GM19238 (cell line): Measurements from ENCODE around the gene CAPN7.
A peak's percentile ranks its signal among the peaks of the same experiment; 100 is the strongest.

ENCODE experiments used
- DNase-seq: peaks from one replicate; pipeline ENCODE4 v3.0.0; 2011; ENCODE audit warnings: low spot score; ENCODE audit not compliant: insufficient read length

Gene CAPN7

GRCh38 chr3:15246186-15246585 is 40.1 kb downstream of the CAPN7 start:
- no peak for DNase-seq

- DNase-seq = no peak
Measured at GRCh38 chr3:15253023-15253697, 47.1 kb downstream of the CAPN7 start.

- DNase-seq = no peak
Measured at GRCh38 chr3:15255215-15255614, 49.2 kb downstream of the CAPN7 start.

- no peak for DNase-seq
Measured at GRCh38 chr3:15256861-15257341, 50.9 kb downstream of the CAPN7 start.

GRCh38 chr3:15258720-15259119 is 52.7 kb downstream of the CAPN7 start:
- DNase-seq = no peak

- no peak for DNase-seq
Measured at GRCh38 chr3:15260531-15260930, 54.5 kb downstream of the CAPN7 start.

- no peak for DNase-seq
Measured at GRCh38 chr3:15261274-15261673, 55.2 kb downstream of the CAPN7 start.

GRCh38 chr3:15262021-15262420 is 56.0 kb downstream of the CAPN7 start:
- DNase-seq = no peak

GRCh38 chr3:15263120-15263519 is 57.1 kb downstream of the CAPN7 start:
- DNase-seq = no peak

GRCh38 chr3:15263926-15264325 is 57.9 kb downstream of the CAPN7 start:
- no peak for DNase-seq

GRCh38 chr3:15264486-15264885 is 58.4 kb downstream of the CAPN7 start:
- DNase-seq = no peak

GRCh38 chr3:15265655-15266509 is 59.8 kb downstream of the CAPN7 start:
- no peak for DNase-seq

GRCh38 chr3:15266510-15267376 is 60.7 kb downstream of the CAPN7 start:
- no peak for DNase-seq

- DNase-seq = no peak
Measured at GRCh38 chr3:15267502-15267901, 61.5 kb downstream of the CAPN7 start.

- peak; percentile 63 for DNase-seq
Measured at GRCh38 chr3:15268033-15268631, 62.1 kb downstream of the CAPN7 start.

GRCh38 chr3:15269091-15269989 is 63.3 kb downstream of the CAPN7 start:
- peak; percentile 60 for DNase-seq

- no peak for DNase-seq
Measured at GRCh38 chr3:15271030-15271429, 65.0 kb downstream of the CAPN7 start.

GRCh38 chr3:15271785-15272381 is 65.8 kb downstream of the CAPN7 start:
- peak; percentile 50 for DNase-seq

GRCh38 chr3:15272426-15273196 is 66.6 kb downstream of the CAPN7 start:
- no peak for DNase-seq
